ENCODE measurements around the gene ARL8A.
"Not testable (repeated sequence)": the region's sequence is repeated elsewhere in the genome, so short reads cannot be mapped to it uniquely, and the experiment has no call there.

The ARL8A gene

DNA sequence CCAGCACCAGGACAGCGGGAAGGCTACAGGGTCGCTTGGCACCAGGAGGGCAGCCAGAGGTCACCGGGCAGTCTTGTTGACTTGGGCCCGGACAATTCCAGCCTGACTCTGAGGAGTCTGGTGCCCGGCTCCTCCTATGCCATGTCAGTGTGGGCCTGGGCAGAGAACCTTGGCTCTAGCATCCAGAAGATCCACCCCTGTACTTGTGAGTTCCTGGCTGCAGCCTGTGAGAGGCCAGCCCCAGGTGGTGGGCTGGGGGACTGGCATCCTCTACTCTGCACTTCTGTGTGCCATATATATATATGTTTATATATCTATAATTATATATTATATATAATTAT, 27.4 kb upstream of the ARL8A start:
- Histone ChIP-seq H3K27ac (ENCODE audit: low read depth in 2 of 2, low read length in 2 of 2) (no peak overlapping the region), H3K4me1 (ENCODE audit: control insufficient read depth in 2 of 2, insufficient read depth in 2 of 2, low read length in 2 of 2) (no peaks in the 10 kb centered on the region), H3K36me3 (ENCODE audit: control insufficient read depth in 2 of 2, insufficient read depth in 2 of 2, low read length in 2 of 2) (no peaks in the 10 kb centered on the region), H3K9me3 (ENCODE audit: control insufficient read depth in 2 of 2, low read length in 2 of 2) (no peaks in the 10 kb centered on the region), H3K9ac (ENCODE audit: low read depth in 1 of 2, low read length in 2 of 2) (no peak overlapping the region), H3K27me3 (ENCODE audit: control insufficient read depth in 2 of 2, insufficient read depth in 2 of 2, low read length in 2 of 2) (no peaks in the 10 kb centered on the region), H3K4me3 (ENCODE audit: low read length in 2 of 2) (no peak overlapping the region)

DNA sequence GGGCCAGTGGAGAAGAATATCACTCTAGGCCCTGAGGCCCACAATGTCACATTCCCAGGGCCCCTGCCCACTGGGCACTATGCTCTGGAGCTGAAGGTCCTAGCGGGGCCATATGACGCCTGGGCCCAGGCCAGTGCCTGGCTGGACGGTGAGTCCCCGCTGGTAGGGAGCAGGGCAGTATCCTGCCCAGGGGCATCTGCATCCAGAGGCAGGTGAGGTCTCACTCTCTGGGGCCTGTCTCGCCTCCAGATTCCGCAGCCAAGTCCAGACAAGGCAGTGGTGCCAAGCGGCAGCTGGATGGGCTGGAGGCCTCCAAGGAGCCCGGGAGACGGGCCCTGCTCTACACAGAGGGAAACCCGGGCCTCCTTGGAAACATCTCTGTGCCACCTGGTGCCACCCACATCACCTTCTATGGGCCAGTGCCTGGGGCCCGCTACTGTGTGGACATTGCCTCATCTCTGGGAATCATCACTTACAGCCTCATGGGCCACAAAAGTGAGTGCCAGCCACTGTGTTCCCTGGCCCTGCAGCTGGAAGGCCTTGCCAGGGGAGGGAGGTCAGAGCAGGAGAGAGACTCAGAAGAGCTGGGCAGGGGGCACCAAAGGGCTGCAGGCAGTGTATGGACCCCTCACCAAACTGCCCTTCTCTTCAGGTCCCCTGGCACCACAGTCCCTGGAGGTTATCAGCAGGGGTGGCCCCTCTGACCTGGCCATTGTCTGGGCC, 26.9 kb upstream of the ARL8A start:
- no peak overlapping the region for H3K27ac ChIP-seq (ENCODE audit: low read depth in 2 of 2, low read length in 2 of 2)
- no peaks in the 10 kb centered on the region for H3K4me1 ChIP-seq (ENCODE audit: control insufficient read depth in 2 of 2, insufficient read depth in 2 of 2, low read length in 2 of 2)
- H3K9me3 ChIP-seq (ENCODE audit: control insufficient read depth in 2 of 2, low read length in 2 of 2): no peaks in the 10 kb centered on the region
- H3K27me3 ChIP-seq (ENCODE audit: control insufficient read depth in 2 of 2, insufficient read depth in 2 of 2, low read length in 2 of 2): no peaks in the 10 kb centered on the region
- H3K36me3 ChIP-seq (ENCODE audit: control insufficient read depth in 2 of 2, insufficient read depth in 2 of 2, low read length in 2 of 2): no peaks in the 10 kb centered on the region
- H3K9ac ChIP-seq (ENCODE audit: low read depth in 1 of 2, low read length in 2 of 2): no peak overlapping the region
- no peak overlapping the region for H3K4me3 ChIP-seq (ENCODE audit: low read length in 2 of 2)

DNA sequence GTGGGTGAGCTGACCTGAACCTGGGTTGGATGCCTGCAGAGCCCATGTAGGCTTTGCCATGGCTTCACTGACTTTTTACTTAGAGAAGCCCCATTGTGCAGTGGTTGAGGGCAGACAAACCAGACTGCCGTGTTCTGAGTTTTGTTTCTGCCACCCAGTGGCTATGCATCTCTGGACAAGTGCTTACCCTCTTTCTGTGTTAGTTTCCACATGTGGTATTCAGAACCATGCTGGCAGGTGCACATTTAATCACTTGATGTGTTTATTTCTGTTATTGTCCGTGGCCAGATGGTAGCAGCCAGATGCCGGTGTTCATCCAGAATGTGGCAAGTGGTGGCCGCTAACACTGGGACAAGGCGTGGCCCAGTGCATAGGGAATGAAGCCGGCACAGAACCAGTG, 26.2 kb upstream of the ARL8A start:
- Histone ChIP-seq H3K36me3 (ENCODE audit: control insufficient read depth in 2 of 2, insufficient read depth in 2 of 2, low read length in 2 of 2) (no peaks in the 10 kb centered on the region), H3K9ac (ENCODE audit: low read depth in 1 of 2, low read length in 2 of 2) (no peak overlapping the region), H3K27ac (ENCODE audit: low read depth in 2 of 2, low read length in 2 of 2) (no peak overlapping the region), H3K4me3 (ENCODE audit: low read length in 2 of 2) (no peak overlapping the region), H3K4me1 (ENCODE audit: control insufficient read depth in 2 of 2, insufficient read depth in 2 of 2, low read length in 2 of 2) (no peaks in the 10 kb centered on the region), H3K9me3 (ENCODE audit: control insufficient read depth in 2 of 2, low read length in 2 of 2) (no peaks in the 10 kb centered on the region), H3K27me3 (ENCODE audit: control insufficient read depth in 2 of 2, insufficient read depth in 2 of 2, low read length in 2 of 2) (no peaks in the 10 kb centered on the region)

DNA sequence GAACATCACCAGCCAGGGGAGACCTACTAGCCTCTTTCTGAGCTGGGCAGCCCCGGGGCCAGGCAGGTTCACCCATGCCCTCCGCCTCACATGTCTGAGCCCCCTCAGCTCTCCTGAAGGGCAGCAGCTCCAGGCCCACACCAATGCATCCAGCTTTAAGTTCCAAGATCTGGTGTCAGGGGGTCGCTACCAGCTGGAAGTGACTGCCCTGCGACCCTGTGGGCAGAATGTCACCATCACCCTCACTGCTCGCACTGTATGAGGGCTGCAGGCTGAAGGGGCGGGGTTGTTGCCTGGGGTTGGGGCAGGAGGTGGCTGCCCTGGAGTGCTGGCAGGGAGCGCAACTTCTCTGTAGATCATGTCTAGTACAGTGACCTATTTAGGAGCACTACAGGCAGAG, 24.3 kb upstream of the ARL8A start:
- H3K4me1 ChIP-seq (ENCODE audit: control insufficient read depth in 2 of 2, insufficient read depth in 2 of 2, low read length in 2 of 2): no peaks in the 10 kb centered on the region
- H3K36me3 ChIP-seq (ENCODE audit: control insufficient read depth in 2 of 2, insufficient read depth in 2 of 2, low read length in 2 of 2): no peaks in the 10 kb centered on the region
- H3K27me3 ChIP-seq (ENCODE audit: control insufficient read depth in 2 of 2, insufficient read depth in 2 of 2, low read length in 2 of 2): no peaks in the 10 kb centered on the region
- no peaks in the 10 kb centered on the region for H3K9me3 ChIP-seq (ENCODE audit: control insufficient read depth in 2 of 2, low read length in 2 of 2)
- H3K27ac ChIP-seq (ENCODE audit: low read depth in 2 of 2, low read length in 2 of 2): no peak overlapping the region
- H3K4me3 ChIP-seq (ENCODE audit: low read length in 2 of 2): no peak overlapping the region
- no peak overlapping the region for H3K9ac ChIP-seq (ENCODE audit: low read depth in 1 of 2, low read length in 2 of 2)

DNA sequence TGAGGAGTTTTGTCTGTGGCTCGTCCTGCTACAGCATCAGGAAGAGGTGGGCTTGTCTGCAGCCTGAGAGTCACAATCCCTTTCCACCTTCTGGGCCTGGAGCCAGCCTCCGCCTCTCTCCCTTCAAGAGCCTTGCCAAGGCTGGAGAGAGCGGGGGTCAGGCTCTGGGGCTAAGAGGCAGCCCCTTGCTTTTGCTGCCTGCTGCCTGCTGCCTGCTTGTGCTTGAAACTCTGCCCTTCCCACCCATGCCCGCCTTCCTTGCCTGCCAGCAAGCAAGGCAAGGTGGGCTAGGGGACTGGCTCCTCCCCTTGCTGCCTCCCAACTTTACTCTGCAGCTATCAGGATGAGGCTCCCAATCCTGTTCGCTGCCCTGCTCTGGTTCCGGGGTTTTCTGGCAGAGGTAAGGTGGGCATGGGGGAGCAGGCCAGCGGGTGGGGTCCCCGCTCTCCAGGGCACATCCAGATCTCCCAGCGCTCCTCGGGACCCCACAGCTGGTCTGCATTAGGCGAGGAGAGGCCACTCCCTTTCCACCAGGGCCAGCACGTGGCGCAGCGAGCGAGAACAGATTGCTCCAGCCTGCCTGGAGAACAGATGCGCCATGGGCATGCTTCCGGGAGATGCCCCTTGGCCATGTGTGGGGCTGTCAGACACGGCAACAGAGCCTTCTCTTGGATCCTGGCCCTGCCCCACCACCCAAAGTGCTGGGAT, 23.3 kb upstream of the ARL8A start:
- peaks cover 0 to 4% of the 10 kb centered on the region in 2 donors for H3K4me1 ChIP-seq (ENCODE audit: control insufficient read depth in 2 of 2, insufficient read depth in 2 of 2, low read length in 2 of 2)
- no peaks in the 10 kb centered on the region for H3K9me3 ChIP-seq (ENCODE audit: control insufficient read depth in 2 of 2, low read length in 2 of 2)
- H3K36me3 ChIP-seq (ENCODE audit: control insufficient read depth in 2 of 2, insufficient read depth in 2 of 2, low read length in 2 of 2): no peaks in the 10 kb centered on the region
- no peaks in the 10 kb centered on the region for H3K27me3 ChIP-seq (ENCODE audit: control insufficient read depth in 2 of 2, insufficient read depth in 2 of 2, low read length in 2 of 2)
- no peak overlapping the region for H3K4me3 ChIP-seq (ENCODE audit: low read length in 2 of 2)
- H3K9ac ChIP-seq (ENCODE audit: low read depth in 1 of 2, low read length in 2 of 2): no peak overlapping the region
- no peak overlapping the region for H3K27ac ChIP-seq (ENCODE audit: low read depth in 2 of 2, low read length in 2 of 2)

GRCh38 chr1:202167054-202167453, 22.5 kb upstream of the ARL8A start:
- not testable (repeated sequence) for H3K27me3 ChIP-seq (ENCODE audit: control insufficient read depth in 2 of 2, insufficient read depth in 2 of 2, low read length in 2 of 2); H3K9ac ChIP-seq (ENCODE audit: low read depth in 1 of 2, low read length in 2 of 2); H3K27ac ChIP-seq (ENCODE audit: low read depth in 2 of 2, low read length in 2 of 2); H3K36me3 ChIP-seq (ENCODE audit: control insufficient read depth in 2 of 2, insufficient read depth in 2 of 2, low read length in 2 of 2); H3K9me3 ChIP-seq (ENCODE audit: control insufficient read depth in 2 of 2, low read length in 2 of 2); H3K4me1 ChIP-seq (ENCODE audit: control insufficient read depth in 2 of 2, insufficient read depth in 2 of 2, low read length in 2 of 2); H3K4me3 ChIP-seq (ENCODE audit: low read length in 2 of 2)

DNA sequence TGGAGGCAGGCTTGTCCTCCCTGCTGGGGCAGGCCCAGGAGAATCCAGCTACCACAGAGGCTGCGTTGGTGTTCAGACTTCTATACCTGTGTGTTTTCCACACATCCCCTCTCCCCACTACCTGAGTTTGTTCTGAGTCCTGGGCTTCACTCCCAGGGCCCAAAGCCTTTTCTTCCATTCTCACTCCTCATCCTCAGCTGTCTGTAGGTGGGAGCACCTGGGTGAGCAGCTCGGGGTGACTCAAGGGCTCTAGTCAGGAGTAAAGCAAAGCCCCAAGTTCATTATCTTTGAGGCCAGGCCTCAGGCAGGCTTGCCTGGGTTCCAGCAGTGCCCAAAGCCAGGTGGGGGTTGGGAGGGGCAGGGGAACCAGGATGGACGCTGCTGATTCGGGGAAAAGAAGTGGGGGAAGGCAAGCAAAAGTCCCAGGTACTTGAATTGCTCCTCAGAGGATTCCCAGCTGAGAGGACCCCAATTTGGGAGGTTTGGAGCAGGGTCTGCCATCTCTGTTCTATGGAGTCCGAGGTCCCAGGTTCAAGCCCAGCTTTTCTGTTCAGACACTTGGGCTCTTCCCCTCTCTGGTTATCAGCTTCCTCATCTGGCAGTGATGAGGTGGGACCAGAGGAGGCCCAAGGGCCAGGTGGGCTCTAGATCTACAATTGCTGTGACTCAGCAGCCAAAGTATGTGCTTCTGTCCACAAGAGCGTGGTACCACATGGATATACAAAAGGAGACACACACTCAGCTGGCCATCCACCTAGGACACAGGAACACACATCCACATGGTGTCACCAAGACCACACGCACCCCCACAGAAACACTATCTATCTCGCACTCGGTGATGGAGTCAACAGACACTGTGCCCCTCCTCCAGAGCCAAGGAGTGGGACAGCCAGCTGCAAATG, 21.7 kb upstream of the ARL8A start:
- Histone ChIP-seq H3K4me3 (ENCODE audit: low read length in 2 of 2) (no peak overlapping the region), H3K36me3 (ENCODE audit: control insufficient read depth in 2 of 2, insufficient read depth in 2 of 2, low read length in 2 of 2) (no peaks in the 10 kb centered on the region), H3K9ac (ENCODE audit: low read depth in 1 of 2, low read length in 2 of 2) (no peak overlapping the region), H3K27ac (ENCODE audit: low read depth in 2 of 2, low read length in 2 of 2) (no peak overlapping the region), H3K27me3 (ENCODE audit: control insufficient read depth in 2 of 2, insufficient read depth in 2 of 2, low read length in 2 of 2) (no peaks in the 10 kb centered on the region), H3K9me3 (ENCODE audit: control insufficient read depth in 2 of 2, low read length in 2 of 2) (no peaks in the 10 kb centered on the region), H3K4me1 (ENCODE audit: control insufficient read depth in 2 of 2, insufficient read depth in 2 of 2, low read length in 2 of 2) (peaks cover 0 to 9% of the 10 kb centered on the region in 2 donors)

DNA sequence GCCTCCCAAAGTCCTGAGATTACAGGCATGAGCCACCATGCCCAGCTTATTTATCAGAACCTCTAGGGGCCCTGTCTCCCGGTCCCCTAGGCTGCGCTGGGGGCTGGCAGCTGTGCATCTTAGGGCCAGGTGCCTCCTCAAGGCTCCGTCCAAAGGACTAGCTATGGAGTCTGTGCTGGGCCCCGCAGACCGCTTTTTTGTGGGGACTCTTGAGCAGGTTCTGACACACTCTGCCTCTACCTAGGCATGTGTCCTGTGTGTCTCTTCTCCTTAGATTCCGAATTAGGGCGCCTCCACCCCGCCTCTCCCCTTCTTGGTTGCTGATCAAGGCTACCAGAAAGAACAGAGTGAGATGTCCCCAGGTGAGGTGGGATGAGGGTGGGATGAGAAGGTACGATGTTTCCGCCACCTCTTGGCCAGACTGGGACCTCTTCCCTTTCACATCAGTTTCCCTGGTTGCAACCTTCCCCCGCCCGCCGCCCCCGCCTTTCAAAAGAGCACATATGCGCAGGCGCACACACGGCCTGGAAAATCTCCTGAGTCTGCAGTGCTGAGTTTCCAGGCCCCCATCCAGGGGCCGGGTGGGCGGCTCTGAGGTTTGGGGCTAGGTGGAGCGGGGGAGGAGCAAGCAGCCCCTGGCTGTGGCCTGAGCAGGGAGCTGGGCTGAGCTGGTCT, 20.9 kb upstream of the ARL8A start:
- H3K36me3 ChIP-seq (ENCODE audit: control insufficient read depth in 2 of 2, insufficient read depth in 2 of 2, low read length in 2 of 2): no peaks in the 10 kb centered on the region
- no peaks in the 10 kb centered on the region for H3K9me3 ChIP-seq (ENCODE audit: control insufficient read depth in 2 of 2, low read length in 2 of 2)
- H3K4me1 ChIP-seq (ENCODE audit: control insufficient read depth in 2 of 2, insufficient read depth in 2 of 2, low read length in 2 of 2): peaks cover 0 to 11% of the 10 kb centered on the region in 2 donors
- peak overlapping the region in 1 of 2 donors; percentile 1 for H3K27ac ChIP-seq (ENCODE audit: low read depth in 2 of 2, low read length in 2 of 2)
- H3K4me3 ChIP-seq (ENCODE audit: low read length in 2 of 2): no peak overlapping the region
- no peak overlapping the region for H3K9ac ChIP-seq (ENCODE audit: low read depth in 1 of 2, low read length in 2 of 2)
- H3K27me3 ChIP-seq (ENCODE audit: control insufficient read depth in 2 of 2, insufficient read depth in 2 of 2, low read length in 2 of 2): no peaks in the 10 kb centered on the region

DNA sequence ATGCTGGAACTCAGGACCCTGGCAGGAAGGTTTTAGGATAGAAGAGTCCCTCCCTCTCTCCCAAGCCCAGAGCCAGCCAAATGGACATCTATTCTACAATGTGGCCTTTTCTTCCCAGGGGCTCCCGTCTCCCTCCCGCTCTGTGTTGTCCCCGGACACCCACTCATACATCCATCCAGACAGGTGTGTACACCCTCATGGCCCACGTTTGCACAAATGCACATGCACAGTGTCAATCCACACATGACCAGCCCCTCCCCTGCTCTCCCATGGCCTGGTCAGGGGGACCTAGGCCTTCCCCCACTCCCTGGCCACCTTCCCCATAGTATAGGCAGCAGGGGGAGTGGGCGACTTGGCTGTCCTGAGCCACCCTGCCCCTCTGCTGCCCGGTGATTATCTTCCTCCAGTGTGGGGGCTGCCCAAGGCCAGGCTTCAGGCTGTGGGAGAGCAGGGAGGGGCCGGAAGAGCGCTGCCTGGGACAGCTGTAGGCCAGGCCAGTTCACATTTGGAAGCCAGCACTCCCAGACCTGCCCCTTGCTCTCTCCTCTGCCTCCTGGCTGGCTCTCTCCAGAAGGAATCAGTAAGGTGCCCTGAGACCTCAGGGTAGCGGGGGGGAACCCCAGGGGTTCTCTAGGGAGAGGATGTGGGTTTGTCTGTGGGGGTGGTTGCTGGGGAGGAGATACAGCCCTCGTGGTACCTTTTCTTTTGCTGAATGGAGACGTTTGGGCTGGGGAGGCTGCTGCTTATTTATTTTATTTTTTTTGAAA, 19.9 kb upstream of the ARL8A start:
- H3K27ac ChIP-seq (ENCODE audit: low read depth in 2 of 2, low read length in 2 of 2): no peak overlapping the region

More for the DNA sequence above, 19.9 kb upstream of the ARL8A start:
- no peaks in the 10 kb centered on the region for H3K36me3 ChIP-seq (ENCODE audit: control insufficient read depth in 2 of 2, insufficient read depth in 2 of 2, low read length in 2 of 2)
- no peaks in the 10 kb centered on the region for H3K9me3 ChIP-seq (ENCODE audit: control insufficient read depth in 2 of 2, low read length in 2 of 2)
- H3K9ac ChIP-seq (ENCODE audit: low read depth in 1 of 2, low read length in 2 of 2): no peak overlapping the region
- H3K27me3 ChIP-seq (ENCODE audit: control insufficient read depth in 2 of 2, insufficient read depth in 2 of 2, low read length in 2 of 2): no peaks in the 10 kb centered on the region
- no peak overlapping the region for H3K4me3 ChIP-seq (ENCODE audit: low read length in 2 of 2)
- H3K4me1 ChIP-seq (ENCODE audit: control insufficient read depth in 2 of 2, insufficient read depth in 2 of 2, low read length in 2 of 2): peaks cover 0 to 12% of the 10 kb centered on the region in 2 donors
